Germinal center (tissue), 1 donor: ENCODE data around the gene SLC25A39.
"Not testable (repeated sequence)": the region's sequence is repeated elsewhere in the genome, so short reads cannot be mapped to it uniquely, and the experiment has no call there.

Source experiments
- DNase-seq: peaks from one replicate; pipeline ENCODE4 v3.0.0; 2012; ENCODE audit warnings: mixed read lengths, low spot score

The SLC25A39 gene

GRCh38 chr17:44324571-44325275, at the start of gene SLC25A39:
Gene SLC25A39 (minus strand): TSS chr17:44324823. CDS start chr17:44323562, 1,261 bp downstream.
- peak; percentile 90 for DNase-seq

GRCh38 chr17:44372036-44372435, 47.4 kb upstream of the SLC25A39 start:
- no peak for DNase-seq

GRCh38 chr17:44369414-44370023, 44.9 kb upstream of the SLC25A39 start:
- DNase-seq, result not testable (repeated sequence)

- DNase-seq, result not testable (repeated sequence)
Measured at GRCh38 chr17:44368391-44369243, 44.0 kb upstream of the SLC25A39 start.

- DNase-seq, result no peak
Measured at GRCh38 chr17:44367231-44367979, 42.8 kb upstream of the SLC25A39 start.

- not testable (repeated sequence) for DNase-seq
Measured at GRCh38 chr17:44365051-44365450, 40.4 kb upstream of the SLC25A39 start.

- DNase-seq, result peak; percentile 84
Measured at GRCh38 chr17:44363613-44364159, 39.1 kb upstream of the SLC25A39 start, which contains the start of gene FAM171A2. Gene FAM171A2 (minus strand): TSS chr17:44363853. CDS start chr17:44363714, 139 bp downstream.

GRCh38 chr17:44362949-44363612, 38.5 kb upstream of the SLC25A39 start:
- no peak for DNase-seq

- no peak for DNase-seq
Measured at GRCh38 chr17:44362459-44362948, 37.9 kb upstream of the SLC25A39 start.

- DNase-seq, result no peak
Measured at GRCh38 chr17:44361292-44362260, 37.0 kb upstream of the SLC25A39 start.

GRCh38 chr17:44360826-44361225, 36.2 kb upstream of the SLC25A39 start:
- no peak for DNase-seq

GRCh38 chr17:44360144-44360533, 35.5 kb upstream of the SLC25A39 start:
- no peak for DNase-seq

- DNase-seq, result no peak
Measured at GRCh38 chr17:44359458-44360143, 35.0 kb upstream of the SLC25A39 start.

GRCh38 chr17:44359006-44359405, 34.4 kb upstream of the SLC25A39 start:
- no peak for DNase-seq

- DNase-seq, result no peak
Measured at GRCh38 chr17:44358066-44358465, 33.4 kb upstream of the SLC25A39 start.

GRCh38 chr17:44356241-44356640, 31.6 kb upstream of the SLC25A39 start:
- no peak for DNase-seq

GRCh38 chr17:44355642-44356099, 31.0 kb upstream of the SLC25A39 start:
- DNase-seq, result no peak

- DNase-seq, result peak; percentile 85
Measured at GRCh38 chr17:44354582-44355561, 30.2 kb upstream of the SLC25A39 start.
